Glomerular visceral epithelial cell (primary cell): ENCODE measurements around the gene DAND5.

Experiments
- DNase-seq: peaks from one replicate; pipeline ENCODE4 v3.0.0-alpha.2; 2016; ENCODE audit errors: extremely low spot score

The DAND5 gene

GRCh38 chr19:13008926-13009787 lies 39.8 kb downstream of the DAND5 start:
- DNase-seq, result peak; percentile 41

GRCh38 chr19:13010038-13010991 lies 40.9 kb downstream of the DAND5 start:
- DNase-seq, result no peak

- no peak for DNase-seq
These were observed 41.7 kb downstream of the DAND5 start for GRCh38 chr19:13010992-13011652.

GRCh38 chr19:13011653-13012389 lies 42.4 kb downstream of the DAND5 start:
- DNase-seq, result no peak

- no peak for DNase-seq
These were observed 43.0 kb downstream of the DAND5 start for GRCh38 chr19:13012390-13012689.

- peak; percentile 62 for DNase-seq
These were observed 43.6 kb downstream of the DAND5 start for GRCh38 chr19:13012690-13013608.

- DNase-seq, result no peak
These were observed 44.3 kb downstream of the DAND5 start for GRCh38 chr19:13013649-13014048.

- no peak for DNase-seq
These were observed 44.9 kb downstream of the DAND5 start for GRCh38 chr19:13014101-13014920.

- DNase-seq, result no peak
These were observed 45.5 kb downstream of the DAND5 start for GRCh38 chr19:13014921-13015280.

- DNase-seq, result peak; percentile 56
These were observed 46.2 kb downstream of the DAND5 start for GRCh38 chr19:13015361-13016223.

GRCh38 chr19:13016245-13016627 lies 46.9 kb downstream of the DAND5 start:
- no peak for DNase-seq

- no peak for DNase-seq
These were observed 47.4 kb downstream of the DAND5 start for GRCh38 chr19:13016628-13017305.

- DNase-seq, result no peak
These were observed 48.1 kb downstream of the DAND5 start for GRCh38 chr19:13017306-13018034.

- DNase-seq, result no peak
These were observed 48.9 kb downstream of the DAND5 start for GRCh38 chr19:13018035-13018914.

GRCh38 chr19:13019332-13019731 lies 50.0 kb downstream of the DAND5 start:
- DNase-seq, result no peak

- no peak for DNase-seq
These were observed 50.6 kb downstream of the DAND5 start for GRCh38 chr19:13020002-13020414.
